Suppressor macrophage treated with lipopolysaccharide for 4 hours (primary cell): ENCODE data around the gene RNF151.
"Not testable (repeated sequence)": the region's sequence is repeated elsewhere in the genome, so short reads cannot be mapped to it uniquely, and the experiment has no call there.

Experiments used
- DNase-seq: peaks from one replicate; pipeline ENCODE4 v3.0.0-alpha.2; 2020

The RNF151 gene

DNA sequence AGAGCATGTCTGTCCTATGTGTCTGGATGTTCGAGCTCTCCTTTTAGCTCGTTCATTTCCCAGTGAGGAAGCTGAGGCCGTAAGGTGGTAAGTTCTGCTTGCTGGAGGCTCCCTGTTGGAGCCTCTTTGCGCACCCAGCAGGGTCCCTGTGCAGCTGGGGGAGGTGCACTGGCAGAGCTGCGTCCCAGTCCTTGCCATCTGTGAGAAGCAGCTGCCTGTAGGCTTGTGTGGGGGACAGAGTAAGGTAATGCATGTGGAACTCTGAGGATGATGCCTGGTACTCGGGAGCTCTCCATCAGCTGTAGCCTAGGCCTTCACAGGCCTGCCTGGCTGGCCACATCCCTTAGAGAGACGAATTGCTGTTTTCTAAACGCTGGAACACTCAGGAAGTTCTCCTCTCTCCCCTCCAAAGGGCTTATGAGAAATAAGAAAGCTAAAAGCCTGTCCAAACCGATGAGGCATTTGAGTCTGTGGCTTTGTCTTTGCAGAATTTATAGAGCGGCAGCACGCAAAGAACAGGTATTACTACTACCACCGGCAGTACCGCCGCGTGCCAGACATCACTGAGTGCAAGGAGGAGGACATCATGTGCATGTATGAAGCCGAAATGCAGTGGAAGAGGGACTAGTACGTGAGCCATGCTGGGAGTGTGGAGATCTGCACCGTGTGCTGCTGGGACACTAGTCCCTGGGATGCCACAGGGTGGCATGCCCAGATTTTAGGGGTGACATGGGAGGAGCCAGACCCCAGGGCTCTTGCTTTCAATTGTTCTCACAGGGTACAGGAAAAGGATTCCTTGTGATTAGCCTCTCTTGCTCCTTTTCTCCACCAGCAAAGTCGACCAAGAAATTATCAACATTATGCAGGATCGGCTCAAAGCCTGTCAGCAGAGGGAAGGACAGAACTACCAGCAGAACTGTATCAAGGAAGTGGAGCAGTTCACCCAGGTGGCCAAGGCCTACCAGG, 5.7 kb upstream of the RNF151 start:
- DNase-seq = no peak

DNA sequence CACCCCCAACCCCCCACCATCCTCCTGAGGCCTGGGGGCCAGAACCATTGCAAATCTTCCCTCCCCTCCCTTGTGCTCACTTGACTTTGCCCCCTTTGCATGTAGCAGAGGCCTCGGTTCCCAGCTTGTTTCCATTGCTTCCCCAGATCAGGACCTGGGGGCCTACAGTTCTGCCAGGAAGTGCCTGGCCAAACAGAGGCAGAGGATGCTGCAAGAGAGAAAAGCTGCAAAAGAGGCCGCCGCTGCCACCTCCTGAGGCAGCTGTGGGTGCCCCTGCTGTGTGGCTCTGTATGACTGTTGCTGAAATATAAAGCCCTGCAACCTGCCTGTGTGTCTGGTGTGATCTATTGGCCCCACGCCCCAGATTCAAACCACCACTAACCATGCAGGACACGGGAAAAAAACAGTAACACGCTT, 5.0 kb upstream of the RNF151 start:
- no peak for DNase-seq

DNA sequence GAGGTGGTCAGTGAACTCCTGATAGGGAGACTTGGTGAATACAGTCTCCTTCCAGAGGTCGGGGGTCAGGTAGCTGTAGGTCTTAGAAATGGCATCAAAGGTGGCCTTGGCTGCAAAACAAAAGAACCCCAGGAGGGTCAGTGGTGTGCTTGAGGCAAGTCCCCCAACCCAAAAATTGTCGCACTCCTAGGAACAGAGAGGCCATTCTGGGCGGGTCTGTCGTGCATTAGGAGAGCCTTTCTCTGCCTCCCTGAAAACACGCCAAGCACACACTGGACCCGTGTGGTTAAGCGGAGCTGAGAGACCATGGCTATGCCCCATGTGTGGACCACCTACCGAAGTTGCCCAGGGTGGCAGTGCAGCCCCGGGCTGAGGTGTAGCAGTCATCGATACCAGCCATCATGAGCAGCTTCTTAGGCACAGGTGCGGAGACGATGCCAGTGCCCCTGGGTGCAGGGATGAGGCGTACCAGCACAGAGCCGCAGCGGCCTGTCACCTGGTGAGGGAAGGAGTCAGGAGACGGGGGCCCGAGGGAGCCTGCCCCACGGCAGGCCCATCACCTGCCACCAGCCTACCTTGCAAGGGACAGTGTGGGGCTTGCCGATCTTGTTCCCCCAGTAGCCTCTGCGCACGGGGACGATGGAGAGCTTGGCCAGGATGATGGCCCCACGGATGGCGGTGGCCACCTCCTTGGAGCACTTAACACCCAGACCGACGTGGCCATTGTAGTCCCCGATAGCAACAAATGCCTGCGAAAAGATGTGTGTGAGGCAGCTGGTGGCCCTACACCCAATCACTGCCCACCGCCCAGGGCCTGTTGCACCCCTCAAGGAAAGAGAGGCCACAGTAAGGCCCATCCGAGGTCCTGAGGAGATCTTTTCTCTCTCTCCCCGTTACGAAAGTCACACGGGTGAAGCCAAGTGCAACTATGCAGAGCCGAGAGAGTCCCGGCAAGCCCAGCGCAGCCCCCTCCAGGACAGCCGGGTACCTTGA, 4.2 kb upstream of the RNF151 start:
- not testable (repeated sequence) for DNase-seq

DNA sequence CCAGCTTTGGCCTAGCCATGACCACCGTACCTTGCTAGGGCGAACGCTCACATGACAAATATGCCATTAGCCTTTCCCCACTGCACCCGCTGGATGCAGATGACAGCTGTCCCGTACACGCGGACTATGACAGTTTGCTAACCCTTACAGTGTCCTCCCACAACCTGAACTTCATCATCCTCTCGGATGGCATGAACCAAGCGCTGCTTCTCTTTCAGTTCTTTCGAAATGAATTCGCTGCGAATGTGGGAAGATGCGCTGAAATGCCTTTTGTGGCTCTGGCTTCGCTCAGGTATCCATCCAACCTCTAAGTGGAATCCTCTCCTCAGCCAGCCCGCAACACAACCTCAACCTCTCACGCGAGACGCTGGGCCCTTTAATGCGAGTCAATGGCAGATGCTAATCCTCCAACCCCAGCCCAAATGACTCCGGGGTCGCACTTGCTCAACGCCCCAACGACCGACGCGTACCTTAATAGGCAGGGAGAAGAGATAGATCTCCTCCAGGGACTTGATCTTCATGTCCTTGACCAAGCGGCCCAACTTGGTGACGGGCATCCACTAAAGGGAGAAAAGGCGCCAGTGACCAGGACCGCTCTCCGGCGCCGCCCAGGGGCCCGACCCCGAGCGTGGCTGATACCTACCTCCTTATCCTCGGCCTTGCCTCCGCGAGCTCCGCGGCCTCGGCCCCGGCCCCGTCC, 2.7 kb upstream of the RNF151 start:
- DNase-seq = peak; percentile 55

DNA sequence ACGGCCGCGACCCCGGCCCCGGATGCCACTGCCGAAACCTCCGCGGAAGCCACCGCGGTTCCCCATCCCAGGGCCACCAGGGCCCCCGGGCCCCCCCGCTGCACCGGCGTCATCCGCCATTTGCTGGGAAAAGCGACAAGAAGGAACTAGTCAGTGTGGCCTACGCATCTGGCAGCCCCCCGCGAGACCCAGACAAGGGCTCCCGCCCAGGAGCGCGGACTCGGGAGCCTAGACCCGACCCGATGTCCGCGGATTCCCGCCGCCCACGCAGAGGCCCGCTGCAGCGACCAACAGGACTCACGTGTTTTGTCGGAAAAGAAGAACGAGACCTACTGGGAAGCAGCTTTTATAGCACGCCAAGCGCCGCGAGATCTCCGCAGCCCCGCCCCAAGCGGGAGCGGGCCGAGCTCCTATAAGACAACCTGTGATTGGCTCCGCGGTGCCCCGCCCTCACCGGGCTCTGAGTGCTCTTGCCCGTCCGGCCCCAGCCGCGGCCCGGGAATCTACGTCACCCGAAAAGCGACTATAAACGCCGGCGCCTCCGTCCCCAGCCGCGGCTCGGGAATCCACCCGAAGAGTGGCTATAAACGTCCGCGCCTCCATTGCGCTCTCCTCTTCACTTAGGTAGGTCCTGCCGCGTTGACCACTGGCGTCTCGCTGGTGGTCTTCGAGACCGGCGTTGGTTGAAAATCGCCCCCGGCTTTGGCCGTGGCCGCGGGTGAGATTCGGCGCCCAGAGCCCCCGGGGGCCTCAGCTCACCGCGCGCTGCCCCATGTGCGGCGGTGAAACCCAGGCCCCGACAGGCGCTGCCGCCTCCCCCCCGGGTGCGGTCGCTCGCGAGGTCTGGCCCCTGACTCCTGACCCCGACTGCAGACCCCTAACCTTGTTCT, 1.9 kb upstream of the RNF151 start, which contains the start of gene RPS2:
Gene RPS2 (minus strand): TSS at position 321 of the 890 bp plus-strand sequence. CDS start 201 bp downstream, at position 120.
- DNase-seq = peak; percentile 100

DNA sequence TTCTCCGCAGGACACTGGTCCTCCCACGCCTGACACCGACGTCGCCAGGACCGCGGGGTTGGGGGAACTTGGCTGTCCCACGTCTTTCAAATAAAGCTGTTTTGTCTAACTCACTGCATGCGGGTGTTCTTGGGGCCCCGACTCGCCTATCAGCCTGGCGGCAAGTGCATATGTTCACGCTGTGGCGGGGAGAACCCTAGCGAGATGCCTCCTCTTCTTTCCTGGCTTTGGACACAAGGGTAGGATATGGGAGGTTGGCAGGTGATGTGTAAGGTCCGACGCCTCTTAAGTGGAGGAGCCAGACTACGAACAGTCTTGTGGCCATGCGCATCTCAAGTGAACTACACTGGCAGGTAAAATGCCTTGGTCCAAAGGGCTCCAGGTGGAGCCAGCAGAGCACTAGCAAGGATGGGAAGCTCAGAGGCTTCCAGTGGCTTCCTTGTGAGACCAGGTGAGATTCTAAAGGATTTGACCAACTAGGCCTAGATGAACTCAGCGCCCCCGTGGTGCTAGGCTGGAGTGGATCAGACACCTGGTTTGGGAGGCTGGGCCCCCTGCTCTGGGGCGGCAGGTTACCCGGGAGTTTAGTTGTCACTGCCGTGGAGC, 1.2 kb upstream of the RNF151 start:
- no peak for DNase-seq

DNA sequence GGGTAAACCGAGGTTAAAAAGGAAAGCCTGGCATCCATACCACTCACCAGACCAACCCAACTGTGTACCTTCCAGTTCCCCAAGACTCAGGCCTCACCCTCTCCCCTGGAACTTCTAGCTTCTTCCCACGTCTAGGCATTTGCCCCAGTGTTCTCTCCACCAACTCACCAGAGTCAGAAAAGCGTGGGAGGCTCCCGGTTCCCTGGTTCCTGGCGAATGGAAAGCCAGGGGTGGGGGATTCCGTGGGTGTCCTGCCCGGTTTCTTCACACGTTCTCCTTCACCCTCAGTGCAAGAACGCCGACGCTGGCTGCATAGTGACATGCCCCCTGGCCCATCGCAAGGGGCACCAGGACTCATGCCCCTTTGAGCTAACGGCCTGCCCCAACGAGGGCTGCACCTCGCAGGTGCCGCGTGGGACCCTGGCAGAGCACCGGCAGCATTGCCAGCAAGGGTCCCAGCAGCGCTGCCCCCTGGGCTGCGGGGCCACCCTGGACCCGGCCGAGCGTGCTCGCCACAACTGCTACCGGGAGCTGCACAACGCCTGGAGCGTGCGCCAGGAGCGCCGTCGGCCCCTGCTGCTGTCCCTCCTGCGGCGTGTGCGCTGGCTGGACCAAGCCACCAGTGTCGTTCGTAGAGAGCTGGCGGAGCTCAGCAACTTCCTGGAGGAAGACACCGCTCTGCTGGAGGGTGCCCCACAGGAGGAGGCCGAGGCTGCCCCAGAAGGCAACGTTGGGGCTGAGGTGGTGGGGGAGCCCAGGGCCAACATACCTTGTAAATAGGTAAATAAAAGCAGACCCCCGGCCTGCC, 1.7 kb downstream of the RNF151 start:
- DNase-seq = no peak

DNA sequence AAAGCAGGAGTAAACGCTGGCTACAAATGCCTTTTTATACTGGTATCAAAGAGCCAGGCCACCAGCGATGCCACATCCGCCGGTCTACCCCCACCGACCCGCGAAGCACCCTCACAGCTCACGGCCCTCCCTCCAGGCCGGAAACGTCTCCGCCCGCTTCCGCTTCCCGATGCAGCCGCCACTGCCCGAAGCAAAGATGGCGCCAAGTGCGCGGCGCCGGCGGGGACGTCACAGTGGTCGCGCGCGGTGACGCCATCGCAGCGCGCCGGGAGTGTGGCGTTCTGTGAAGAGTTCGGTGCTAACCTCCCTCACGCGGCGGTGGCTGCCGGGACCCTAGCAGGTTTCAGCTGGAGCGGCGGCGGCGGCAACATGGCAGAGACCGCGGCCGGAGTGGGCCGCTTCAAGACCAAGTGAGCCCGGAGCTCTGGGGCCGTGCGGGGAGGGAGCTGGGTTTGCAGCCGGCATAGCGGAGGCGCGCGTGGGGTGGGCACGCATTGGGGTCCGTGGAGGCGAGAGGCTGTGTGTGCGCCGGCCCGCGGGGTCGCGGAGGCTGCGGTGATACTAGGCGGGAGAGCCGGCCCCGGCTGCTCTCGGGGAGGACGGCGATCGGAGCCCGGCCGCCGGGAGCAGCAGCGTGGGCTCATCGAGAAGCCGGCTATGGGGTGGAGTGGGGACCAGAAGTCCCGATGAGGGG, 5.3 kb downstream of the RNF151 start, which contains the start of gene TBL3:
Gene TBL3 (plus strand): TSS at position 258 of the 694 bp plus-strand sequence. CDS start 112 bp downstream, at position 370.
- DNase-seq = peak; percentile 97

DNA sequence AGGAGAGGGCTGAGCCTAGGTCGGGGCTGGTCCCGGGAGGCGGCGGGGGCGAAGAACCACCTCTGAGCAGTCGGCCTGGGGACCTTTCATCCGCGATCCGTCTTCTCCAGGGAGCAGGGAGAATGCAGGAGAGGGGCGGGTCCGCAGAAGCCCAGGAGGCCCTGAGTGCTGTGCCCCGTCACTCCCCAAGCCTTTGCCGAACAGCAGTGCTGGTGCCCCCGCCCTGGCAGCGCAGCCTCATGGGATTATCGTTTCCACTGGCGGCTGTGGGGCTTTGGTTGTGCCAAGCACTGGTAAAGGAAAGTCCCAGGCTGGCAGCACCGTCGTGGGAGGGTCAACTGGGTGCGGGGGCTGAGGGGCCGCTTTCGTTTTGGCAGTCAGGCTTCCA, 5.8 kb downstream of the RNF151 start:
- DNase-seq = peak; percentile 27

DNA sequence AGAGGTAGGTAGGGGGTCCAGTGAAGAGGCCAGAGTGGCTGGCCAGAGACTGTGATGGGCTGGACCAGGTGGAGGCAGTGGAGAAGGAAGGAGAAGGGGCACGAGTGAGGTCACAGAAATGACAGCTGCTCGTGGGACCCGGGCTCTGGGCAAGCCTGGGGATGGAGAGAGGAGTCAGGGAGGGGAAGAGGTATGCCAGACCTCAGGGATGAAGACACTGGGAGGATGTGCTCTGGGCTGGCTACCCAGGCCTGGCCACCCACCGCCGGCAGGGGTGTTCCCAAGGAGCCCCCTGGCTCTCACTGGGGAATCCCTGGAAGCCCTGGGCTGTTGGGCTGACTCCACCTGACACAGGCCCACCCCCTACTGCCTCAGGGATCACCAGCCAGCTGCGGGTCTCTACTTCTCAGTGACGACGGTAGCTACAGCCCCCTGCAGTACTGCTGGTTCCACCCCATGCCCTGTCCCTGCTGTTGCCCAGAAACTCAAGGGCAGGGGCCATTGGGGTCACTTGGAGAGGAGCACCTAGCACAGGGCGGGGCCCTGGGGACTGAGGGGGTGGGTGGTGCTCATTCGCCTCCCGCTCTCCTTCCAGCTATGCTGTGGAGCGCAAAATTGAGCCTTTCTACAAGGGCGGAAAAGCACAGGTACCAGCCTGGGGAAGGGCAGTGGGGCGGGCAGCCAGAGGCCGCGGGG, 7.0 kb downstream of the RNF151 start:
- DNase-seq = no peak

DNA sequence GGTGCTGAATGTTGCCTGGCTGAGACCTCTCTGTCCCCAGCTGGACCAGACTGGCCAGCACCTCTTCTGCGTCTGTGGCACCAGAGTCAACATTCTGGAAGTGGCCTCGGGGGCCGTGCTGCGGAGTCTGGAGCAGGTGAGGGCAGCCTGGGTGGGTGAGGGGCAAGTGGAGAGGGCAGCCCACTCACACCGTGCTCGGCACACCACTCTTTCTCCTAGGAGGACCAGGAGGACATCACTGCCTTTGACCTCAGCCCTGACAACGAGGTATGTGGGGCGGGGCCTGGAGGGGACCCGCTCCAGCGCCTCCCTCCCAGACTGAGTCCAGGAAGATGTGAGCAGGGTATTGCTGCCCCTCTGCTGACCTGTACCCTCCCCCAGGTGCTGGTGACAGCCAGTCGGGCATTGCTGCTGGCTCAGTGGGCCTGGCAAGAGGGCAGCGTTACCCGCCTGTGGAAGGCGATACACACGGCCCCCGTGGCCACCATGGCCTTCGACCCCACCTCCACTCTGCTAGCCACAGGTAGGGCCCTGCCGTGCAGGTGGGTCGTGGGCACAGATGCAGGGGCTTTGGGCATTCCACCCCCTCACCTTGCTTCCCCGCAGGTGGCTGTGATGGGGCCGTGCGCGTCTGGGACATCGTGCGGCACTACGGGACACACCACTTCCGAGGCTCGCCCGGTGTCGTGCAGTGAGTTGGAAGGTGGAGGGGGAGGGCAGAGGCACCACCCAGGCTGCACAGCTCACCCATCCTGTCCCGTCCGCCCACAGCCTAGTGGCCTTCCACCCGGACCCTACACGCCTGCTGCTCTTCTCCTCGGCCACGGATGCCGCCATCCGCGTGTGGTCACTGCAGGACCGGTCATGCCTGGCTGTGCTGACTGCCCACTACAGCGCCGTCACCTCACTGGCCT, 7.8 kb downstream of the RNF151 start:
- no peak for DNase-seq

DNA sequence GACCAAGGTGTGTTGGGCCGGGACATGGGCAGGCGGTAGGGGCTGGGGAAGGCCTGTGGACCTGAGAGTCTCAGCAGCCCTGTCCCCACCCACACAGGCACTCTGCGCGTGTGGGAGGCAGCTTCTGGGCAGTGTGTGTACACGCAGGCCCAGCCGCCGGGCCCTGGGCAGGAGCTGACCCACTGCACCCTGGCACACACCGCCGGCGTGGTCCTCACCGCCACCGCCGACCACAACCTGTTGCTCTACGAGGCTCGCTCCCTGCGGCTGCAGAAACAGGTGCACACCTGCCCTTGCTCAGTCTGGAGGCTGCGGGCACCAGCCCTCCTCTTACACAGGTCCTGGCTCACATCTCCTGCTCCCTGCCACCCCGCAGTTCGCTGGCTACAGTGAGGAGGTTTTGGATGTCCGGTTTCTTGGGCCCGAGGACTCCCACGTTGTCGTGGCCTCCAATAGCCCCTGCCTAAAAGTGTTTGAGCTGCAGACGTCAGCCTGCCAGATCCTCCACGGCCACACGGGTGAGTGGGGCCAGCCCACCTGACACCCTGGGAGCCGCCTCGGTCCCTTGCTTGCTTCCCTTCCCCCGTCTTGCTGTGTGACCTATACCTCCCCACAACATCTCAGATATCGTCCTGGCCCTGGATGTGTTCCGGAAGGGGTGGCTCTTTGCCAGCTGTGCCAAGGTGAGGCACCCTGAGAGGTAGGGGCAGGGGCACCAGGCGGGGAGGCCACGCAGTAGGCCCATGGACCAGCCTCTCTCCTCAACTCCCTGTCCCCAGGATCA, 9.0 kb downstream of the RNF151 start:
- DNase-seq = no peak

DNA sequence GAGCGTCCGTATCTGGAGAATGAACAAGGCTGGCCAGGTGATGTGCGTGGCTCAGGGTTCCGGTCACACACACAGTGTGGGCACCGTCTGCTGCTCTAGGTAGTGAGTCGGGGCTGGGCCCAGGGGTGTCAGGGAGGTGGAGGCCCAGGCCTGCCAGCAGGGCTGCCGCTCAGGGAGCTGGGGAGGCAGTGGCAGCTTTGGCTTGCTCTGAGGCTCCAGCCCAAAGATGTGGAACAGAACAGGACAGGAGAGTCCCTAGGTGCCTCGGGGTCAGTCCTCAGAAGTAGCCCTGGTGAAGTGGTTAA, 9.5 kb downstream of the RNF151 start:
- no peak for DNase-seq

DNA sequence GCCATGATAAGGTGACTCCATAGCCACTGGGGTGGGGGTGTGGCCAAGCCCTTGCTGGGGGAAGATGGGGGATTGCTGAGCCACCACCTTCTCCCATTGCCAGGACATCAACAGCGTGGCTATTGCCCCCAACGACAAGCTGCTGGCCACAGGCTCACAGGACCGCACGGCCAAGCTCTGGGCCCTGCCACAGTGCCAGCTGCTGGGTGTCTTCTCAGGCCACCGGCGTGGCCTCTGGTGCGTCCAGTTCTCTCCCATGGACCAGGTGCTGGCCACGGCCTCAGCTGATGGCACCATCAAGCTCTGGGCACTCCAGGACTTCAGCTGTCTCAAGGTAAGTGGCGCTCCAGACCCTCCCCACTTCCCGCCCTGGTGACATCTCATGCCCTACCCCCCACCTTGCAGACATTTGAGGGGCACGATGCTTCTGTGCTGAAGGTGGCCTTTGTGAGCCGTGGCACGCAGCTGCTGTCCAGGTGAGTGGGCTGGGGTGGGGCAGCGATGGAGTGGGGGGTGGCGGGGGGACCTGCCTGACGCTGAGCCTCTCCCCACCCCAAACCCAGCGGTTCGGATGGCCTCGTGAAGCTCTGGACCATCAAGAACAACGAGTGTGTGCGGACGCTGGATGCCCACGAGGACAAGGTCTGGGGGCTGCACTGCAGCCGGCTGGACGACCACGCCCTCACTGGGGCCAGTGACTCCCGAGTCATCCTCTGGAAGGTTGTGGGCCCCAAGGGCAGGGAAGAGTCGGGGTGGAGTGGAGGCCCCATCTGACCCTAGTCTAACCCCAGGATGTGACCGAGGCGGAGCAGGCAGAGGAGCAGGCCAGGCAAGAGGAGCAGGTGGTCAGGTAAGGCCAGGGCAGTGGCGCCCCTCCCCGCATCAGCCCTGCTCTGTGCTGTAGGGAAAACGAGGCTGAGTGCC, 10.6 kb downstream of the RNF151 start:
- no peak for DNase-seq

DNA sequence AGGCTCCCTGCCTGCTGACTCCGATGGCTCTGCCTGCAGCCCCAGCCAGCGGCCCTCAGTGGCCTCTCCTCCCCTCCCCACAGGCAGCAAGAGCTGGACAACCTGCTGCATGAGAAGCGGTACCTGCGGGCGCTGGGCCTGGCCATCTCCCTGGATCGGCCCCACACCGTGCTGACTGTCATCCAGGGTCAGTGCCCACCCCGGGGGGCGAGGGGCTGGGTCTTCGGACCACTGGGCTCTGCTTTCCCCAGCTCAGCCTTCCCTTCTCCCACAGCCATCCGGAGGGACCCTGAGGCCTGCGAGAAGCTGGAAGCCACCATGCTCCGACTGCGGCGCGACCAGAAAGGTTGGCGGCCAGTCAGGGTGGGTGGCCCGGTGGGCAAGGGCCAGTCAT, 11.2 kb downstream of the RNF151 start:
- no peak for DNase-seq
